Measurements from ENCODE around the gene DNAJB4. TPM values are rescaled to one million over a fixed set of nuclear protein-coding genes. Genes with fewer than 3 reads are reported as not detected.

The DNAJB4 gene
- total and polyA plus RNA-seq, 2 of the 8 experiments (the other 6 are each of a cell fraction or from before 2014, with no cell fraction given), result 6.6 to 21.8 TPM

DNA sequence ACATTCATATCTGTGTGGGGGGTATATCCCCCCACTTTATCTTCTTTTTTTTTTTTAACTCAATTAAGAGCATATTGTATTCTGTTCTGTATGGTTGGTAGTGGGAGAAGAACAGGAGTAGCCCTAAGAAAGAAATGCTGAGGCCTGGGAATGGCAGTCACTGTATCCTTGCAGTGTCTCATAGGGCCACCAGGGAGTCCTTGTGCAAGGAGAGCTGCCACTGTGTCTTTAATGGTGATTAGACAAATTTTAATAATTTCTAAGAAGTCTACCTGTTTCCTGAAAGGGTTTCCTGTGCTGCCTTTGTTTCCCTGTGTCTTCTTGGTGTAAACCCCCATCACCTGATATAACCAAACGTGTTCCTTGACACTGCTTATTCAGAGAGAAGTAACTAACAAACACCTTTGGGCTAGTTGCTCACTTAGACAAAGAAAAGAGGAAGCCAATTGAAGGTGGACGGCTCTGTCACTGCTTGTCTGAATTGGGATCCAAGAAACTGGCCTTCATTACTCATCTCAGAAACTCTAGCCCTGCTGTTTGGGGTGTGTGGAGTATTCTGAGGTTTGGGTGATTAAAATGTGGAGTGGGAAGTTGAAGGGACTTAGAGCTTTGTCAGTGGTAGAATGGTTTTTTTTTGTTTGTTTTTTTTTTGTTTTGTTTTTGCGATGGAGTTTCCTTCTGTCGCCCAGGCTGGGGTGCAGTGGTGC lies 56.3 kb downstream of the DNAJB4 start:
- H3K27me3 ChIP-seq (replicated peaks in 1 of 4; ENCODE audit: control insufficient read depth in 3 of 4, extremely low read depth in 1 of 4, insufficient read depth in 3 of 4, low read length in 3 of 4), result no peaks in the 10 kb centered on the region
- no peak overlapping the region for H3K27ac ChIP-seq (ENCODE audit: low read depth, low read length)
- H2BK120ac ChIP-seq (replicated peaks; ENCODE audit: low read depth, low read length), result no peak overlapping the region
- no peaks in the 10 kb centered on the region for H4K20me1 ChIP-seq (replicated peaks in 1 of 2; ENCODE audit: control insufficient read depth in 1 of 2, insufficient read depth in 2 of 2, low read length in 2 of 2)
- DNase-seq (ENCODE audit: low read depth in 1 of 2, low spot score in 2 of 2) (no peak), FAIRE-seq (no peak)
- H2BK12ac ChIP-seq (ENCODE audit: low read depth, low read length), result no peak overlapping the region
- H2BK20ac ChIP-seq (ENCODE audit: low read length), result no peak overlapping the region
- no peak overlapping the region for H3K9ac ChIP-seq (replicated peaks in 1 of 4; ENCODE audit: extremely low read depth in 1 of 4, low read depth in 3 of 4, low read length in 3 of 4)
- H3K23me2 ChIP-seq (ENCODE audit: low read depth, low read length), result no peaks in the 10 kb centered on the region
- ChIA-PET POLR2A (ENCODE audit: partially characterized antibody) (interaction anchor here (1.3 to 2.1 kb wide), 2 partner anchors 10 to 56 kb away, joined by 4 to 5 read pairs; partner anchors contain the start of gene DNAJB4), CTCF (ENCODE audit: partially characterized antibody) (interaction anchor here (0.9 to 1.7 kb wide), 7 partner anchors 8 to 82 kb away, joined by 3 to 12 read pairs (median 3); partner anchors contain the start of genes FUBP1 and GIPC2)
- H3K79me1 ChIP-seq (ENCODE audit: low read depth, low read length), result no peaks in the 10 kb centered on the region
- no peak overlapping the region for H2BK5ac ChIP-seq (ENCODE audit: low read depth, low read length)
- no peak overlapping the region for H3K4me3 ChIP-seq (ENCODE audit: extremely low read depth in 1 of 4, insufficient read depth in 2 of 4, low read depth in 3 of 4, low read length in 4 of 4)
- H3K4ac ChIP-seq (replicated peaks; ENCODE audit: insufficient read length, low read depth, low read length), result no peak overlapping the region
- H3K79me2 ChIP-seq (ENCODE audit: control insufficient read depth in 1 of 2, insufficient read depth in 2 of 2, low read length in 2 of 2), result no peaks in the 10 kb centered on the region
- H3K36me3 ChIP-seq (ENCODE audit: control insufficient read depth in 2 of 4, insufficient read depth in 4 of 4, low read length in 3 of 4), result no peaks in the 10 kb centered on the region
- no peak overlapping the region for H3K14ac ChIP-seq (ENCODE audit: insufficient read length)
- H2AK5ac ChIP-seq (ENCODE audit: low read depth, low read length), result no peak overlapping the region
- no peak overlapping the region for H2BK15ac ChIP-seq (ENCODE audit: low read length)
- no peak overlapping the region for H4K91ac ChIP-seq (replicated peaks; ENCODE audit: insufficient read length, low read length)
- no peak overlapping the region for H3K23ac ChIP-seq (ENCODE audit: insufficient read length)
- no peak overlapping the region for H3K56ac ChIP-seq (replicated peaks; ENCODE audit: insufficient read length, low read depth, low read length)
- H3K4me1 ChIP-seq (replicated peaks in 1 of 4; ENCODE audit: control insufficient read depth in 3 of 4, insufficient read depth in 4 of 4, low read length in 3 of 4), result no peaks in the 10 kb centered on the region
- H2AFZ ChIP-seq (ENCODE audit: low read length), result no peak overlapping the region
- no peak overlapping the region for H4K5ac ChIP-seq (ENCODE audit: insufficient read length, low read depth, low read length)
- H3K4me2 ChIP-seq (ENCODE audit: insufficient read depth in 1 of 2, low read depth in 2 of 2, low read length in 2 of 2), result no peak overlapping the region
- no peak overlapping the region for H3K18ac ChIP-seq (ENCODE audit: extremely low read depth, low read length)
- WGBS, 2 experiments (ENCODE audit: extremely low coverage in 1 of 2, insufficient coverage in 1 of 2, insufficient read length in 1 of 2, insufficient replicate concordance in 2 of 2, low coverage in 1 of 2, low lambda C conversion rate in 2 of 2, missing lambda C conversion rate in 1 of 2), result 83% methylated on average over 4 of the region's 4 CpGs; no CpG with 5 or more reads in 1 of the 2 experiments
- H3K9me3 ChIP-seq (ENCODE audit: insufficient read depth in 2 of 2, low read depth in 1 of 2, low read length in 1 of 2), result no peaks in the 10 kb centered on the region
- H4K8ac ChIP-seq (ENCODE audit: extremely low read depth, insufficient read depth, low read length), result no peak overlapping the region
- TF ChIP-seq BACH1 (IDR thresholded peaks at IDR 0.05; ENCODE audit: low read length) (no peak), KDM4A (IDR thresholded peaks at IDR 0.05; ENCODE audit: low read depth, low read length, severe bottlenecking) (no peak)
- TF ChIP-seq, protein P1, sequence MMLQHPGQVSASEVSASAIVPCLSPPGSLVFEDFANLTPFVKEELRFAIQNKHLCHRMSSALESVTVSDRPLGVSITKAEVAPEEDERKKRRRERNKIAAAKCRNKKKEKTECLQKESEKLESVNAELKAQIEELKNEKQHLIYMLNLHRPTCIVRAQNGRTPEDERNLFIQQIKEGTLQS (IDR thresholded peaks at IDR 0.05; ENCODE audit: insufficient read depth, low read depth, low read length), result no peak
- TF ChIP-seq, protein P2, sequence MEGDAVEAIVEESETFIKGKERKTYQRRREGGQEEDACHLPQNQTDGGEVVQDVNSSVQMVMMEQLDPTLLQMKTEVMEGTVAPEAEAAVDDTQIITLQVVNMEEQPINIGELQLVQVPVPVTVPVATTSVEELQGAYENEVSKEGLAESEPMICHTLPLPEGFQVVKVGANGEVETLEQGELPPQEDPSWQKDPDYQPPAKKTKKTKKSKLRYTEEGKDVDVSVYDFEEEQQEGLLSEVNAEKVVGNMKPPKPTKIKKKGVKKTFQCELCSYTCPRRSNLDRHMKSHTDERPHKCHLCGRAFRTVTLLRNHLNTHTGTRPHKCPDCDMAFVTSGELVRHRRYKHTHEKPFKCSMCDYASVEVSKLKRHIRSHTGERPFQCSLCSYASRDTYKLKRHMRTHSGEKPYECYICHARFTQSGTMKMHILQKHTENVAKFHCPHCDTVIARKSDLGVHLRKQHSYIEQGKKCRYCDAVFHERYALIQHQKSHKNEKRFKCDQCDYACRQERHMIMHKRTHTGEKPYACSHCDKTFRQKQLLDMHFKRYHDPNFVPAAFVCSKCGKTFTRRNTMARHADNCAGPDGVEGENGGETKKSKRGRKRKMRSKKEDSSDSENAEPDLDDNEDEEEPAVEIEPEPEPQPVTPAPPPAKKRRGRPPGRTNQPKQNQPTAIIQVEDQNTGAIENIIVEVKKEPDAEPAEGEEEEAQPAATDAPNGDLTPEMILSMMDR (IDR thresholded peaks at IDR 0.05; ENCODE audit: control extremely low read depth in 1 of 3, insufficient read depth in 1 of 3, low read depth in 1 of 3, low read length in 3 of 3), result peak in 1 of 3 experiments; percentile 14; a peak in 1 of 4 replicates
